ENCODE measurements around the gene GPLD1. TPM values are rescaled to one million over a fixed set of nuclear protein-coding genes. Genes with fewer than 3 reads are reported as not detected.
"Not testable (repeated sequence)": the region's sequence is repeated elsewhere in the genome, so short reads cannot be mapped to it uniquely, and the experiment has no call there.

The GPLD1 gene
- total and polyA plus RNA-seq, 4 donors: 15.5 to 62.0 (median 22.2) TPM

DNA sequence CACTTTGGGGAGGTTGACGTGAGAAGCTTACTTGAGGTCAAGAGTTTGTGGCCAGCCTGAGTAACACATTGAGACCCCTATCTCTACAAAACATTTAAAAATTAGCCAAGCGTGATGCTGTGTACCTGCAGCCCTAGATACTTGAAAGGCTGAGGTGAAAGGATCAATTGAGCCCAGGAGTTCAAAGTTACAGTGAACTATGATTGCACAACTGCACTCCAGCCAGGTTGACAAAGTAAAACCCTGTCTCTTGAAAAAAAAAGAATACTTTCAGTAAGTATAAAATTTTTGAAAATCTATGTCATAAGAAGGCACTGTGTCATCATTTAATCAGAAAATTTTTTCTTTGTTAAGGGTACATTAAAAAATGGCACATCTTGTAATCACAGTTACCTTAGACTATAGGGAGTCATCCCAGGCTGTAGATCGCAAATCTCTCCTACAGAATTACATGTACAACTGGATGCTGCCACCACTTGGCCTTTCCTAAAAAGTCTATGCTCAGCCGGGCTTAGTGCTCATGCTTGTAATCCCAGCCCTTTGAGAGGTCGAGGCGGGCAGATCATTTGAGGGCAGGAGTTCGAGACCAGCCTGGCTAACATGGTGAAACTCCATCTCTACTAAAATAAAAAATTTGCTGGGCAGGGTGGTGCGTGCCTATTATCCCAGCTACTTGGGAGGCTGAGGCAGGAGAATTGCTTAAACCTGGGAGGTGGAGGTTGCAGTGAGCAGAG is 103.7 kb downstream of the GPLD1 start (continued):
- TF ChIP-seq, protein P1, sequence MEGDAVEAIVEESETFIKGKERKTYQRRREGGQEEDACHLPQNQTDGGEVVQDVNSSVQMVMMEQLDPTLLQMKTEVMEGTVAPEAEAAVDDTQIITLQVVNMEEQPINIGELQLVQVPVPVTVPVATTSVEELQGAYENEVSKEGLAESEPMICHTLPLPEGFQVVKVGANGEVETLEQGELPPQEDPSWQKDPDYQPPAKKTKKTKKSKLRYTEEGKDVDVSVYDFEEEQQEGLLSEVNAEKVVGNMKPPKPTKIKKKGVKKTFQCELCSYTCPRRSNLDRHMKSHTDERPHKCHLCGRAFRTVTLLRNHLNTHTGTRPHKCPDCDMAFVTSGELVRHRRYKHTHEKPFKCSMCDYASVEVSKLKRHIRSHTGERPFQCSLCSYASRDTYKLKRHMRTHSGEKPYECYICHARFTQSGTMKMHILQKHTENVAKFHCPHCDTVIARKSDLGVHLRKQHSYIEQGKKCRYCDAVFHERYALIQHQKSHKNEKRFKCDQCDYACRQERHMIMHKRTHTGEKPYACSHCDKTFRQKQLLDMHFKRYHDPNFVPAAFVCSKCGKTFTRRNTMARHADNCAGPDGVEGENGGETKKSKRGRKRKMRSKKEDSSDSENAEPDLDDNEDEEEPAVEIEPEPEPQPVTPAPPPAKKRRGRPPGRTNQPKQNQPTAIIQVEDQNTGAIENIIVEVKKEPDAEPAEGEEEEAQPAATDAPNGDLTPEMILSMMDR (IDR thresholded peaks at IDR 0.05; ENCODE audit: low read depth, low read length, missing input control): no peak
- TF ChIP-seq FOXA1 (IDR thresholded peaks at IDR 0.05): no peak
- TF ChIP-seq, protein P2, sequence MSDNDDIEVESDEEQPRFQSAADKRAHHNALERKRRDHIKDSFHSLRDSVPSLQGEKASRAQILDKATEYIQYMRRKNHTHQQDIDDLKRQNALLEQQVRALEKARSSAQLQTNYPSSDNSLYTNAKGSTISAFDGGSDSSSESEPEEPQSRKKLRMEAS (IDR thresholded peaks at IDR 0.05): no peak

DNA sequence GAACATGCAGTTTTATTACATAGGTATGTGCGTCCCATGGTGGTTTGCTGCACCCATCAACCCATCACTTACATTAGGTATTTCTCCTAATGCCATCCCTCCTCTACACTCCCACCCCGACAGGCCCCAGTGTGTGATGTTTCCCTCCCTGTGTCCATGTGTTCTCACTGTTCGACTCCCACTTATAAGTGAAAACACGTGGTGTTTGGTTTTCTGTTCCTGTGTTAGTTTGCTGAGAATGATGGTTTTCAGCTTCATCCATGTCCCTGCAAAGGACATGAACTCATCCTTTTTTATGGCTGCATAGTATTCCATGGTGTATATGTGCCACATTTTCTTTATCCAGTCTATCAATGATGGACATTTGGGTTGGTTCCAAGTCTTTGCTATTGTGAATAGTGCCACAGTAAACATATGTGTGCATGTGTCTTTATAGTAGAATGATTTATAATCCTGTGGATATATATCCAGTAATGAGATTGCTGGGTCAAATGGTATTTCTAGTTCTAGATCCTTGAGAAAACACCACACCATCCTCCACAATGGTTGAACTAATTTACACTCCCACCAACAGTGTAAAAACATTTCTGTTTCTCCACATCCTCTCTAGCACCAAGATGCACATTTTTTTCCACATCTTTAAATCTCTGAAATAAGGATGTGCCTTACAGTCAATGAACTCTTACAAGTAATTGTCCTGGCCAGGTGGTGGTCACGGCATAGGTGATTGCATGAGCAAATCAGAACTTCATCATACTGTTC is 104.8 kb downstream of the GPLD1 start:
- not testable (repeated sequence) for H3K36me3 ChIP-seq (ENCODE audit: control insufficient read depth in 4 of 4, insufficient read depth in 3 of 4, low read depth in 1 of 4, low read length in 3 of 4); H3K27ac ChIP-seq (ENCODE audit: low read depth in 1 of 2, low read length in 2 of 2); H3K27me3 ChIP-seq (ENCODE audit: control insufficient read depth in 4 of 4, insufficient read depth in 4 of 4, low read length in 3 of 4); H3K4me3 ChIP-seq (ENCODE audit: low read depth in 1 of 3, low read length in 3 of 3); H3K9me3 ChIP-seq (ENCODE audit: control insufficient read depth in 4 of 4, low read length in 3 of 4); H3K9ac ChIP-seq (ENCODE audit: low read depth in 1 of 2, low read length in 2 of 2); DNase-seq (ENCODE audit: low spot score)
- peaks cover 0 to 23% (median 13%) of the 10 kb centered on the region in 4 donors for H3K4me1 ChIP-seq (ENCODE audit: control insufficient read depth in 4 of 4, insufficient read depth in 4 of 4, low read length in 3 of 4)
- WGBS: 88% methylated on average over 5 of the region's 5 CpGs

DNA sequence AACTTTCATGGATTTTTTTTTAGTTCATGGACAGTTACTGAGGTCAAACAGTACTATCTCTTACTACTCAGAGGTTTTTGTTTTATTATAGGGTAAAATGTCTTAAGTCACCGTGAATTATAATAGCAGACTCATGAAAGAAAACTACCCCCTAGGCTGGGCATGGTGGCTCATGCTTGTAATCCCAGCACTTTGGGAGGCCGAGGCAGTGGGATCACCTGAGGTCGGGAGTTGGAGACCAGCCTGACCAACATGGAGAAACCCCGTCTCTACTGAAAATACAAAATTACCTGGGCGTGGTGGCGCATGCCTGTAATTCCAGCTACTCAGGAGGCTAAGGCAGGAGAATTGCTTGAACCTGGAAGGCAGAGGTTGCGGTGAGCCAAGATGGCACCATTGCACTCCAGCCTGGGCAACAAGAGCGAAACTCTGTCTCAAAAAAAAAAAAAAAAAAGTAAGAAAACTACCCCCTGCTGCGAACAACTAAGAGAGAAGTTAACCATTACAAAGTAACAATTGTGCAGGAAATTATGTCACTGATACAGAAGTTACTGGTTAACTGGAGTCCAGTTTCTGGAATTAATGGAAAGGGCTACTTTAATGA is 106.4 kb downstream of the GPLD1 start:
- not testable (repeated sequence) for H3K9ac ChIP-seq (ENCODE audit: low read depth in 1 of 2, low read length in 2 of 2); H3K27me3 ChIP-seq (ENCODE audit: control insufficient read depth in 4 of 4, insufficient read depth in 4 of 4, low read length in 3 of 4); H3K36me3 ChIP-seq (ENCODE audit: control insufficient read depth in 4 of 4, insufficient read depth in 3 of 4, low read depth in 1 of 4, low read length in 3 of 4); DNase-seq (ENCODE audit: low spot score); H3K9me3 ChIP-seq (ENCODE audit: control insufficient read depth in 4 of 4, low read length in 3 of 4); H3K4me3 ChIP-seq (ENCODE audit: low read depth in 1 of 3, low read length in 3 of 3)
- TF ChIP-seq RXRA (IDR thresholded peaks at IDR 0.05): peak in 1 of 2 donors; percentile 5
- TF ChIP-seq HNF4A (conservative IDR thresholded peaks at IDR 0.05): peak in 1 of 2 donors; percentile 22
- Histone ChIP-seq H3K27ac (ENCODE audit: low read depth in 1 of 2, low read length in 2 of 2) (peak overlapping the region; percentile 12 to 25), H3K4me1 (ENCODE audit: control insufficient read depth in 4 of 4, insufficient read depth in 4 of 4, low read length in 3 of 4) (peaks cover 0 to 16% (median 11%) of the 10 kb centered on the region in 4 donors)
- 81% methylated on average over 9 of the region's 9 CpGs for WGBS

DNA sequence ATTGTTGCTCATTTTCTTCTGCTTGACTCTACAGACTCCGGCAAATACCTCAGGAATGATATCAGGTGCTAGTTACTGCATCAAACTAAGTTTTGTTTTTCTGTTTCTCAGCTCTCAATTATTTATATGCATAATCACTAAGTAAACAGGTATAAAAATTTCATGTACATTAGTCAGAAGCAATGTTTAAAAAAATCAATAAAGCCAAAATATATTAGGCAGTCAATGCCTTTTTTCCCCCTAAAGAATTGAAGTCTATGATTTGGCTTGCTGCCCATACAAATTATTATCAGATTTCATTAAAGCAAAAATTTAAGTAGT is 107.2 kb downstream of the GPLD1 start:
- TF ChIP-seq EGR1 (IDR thresholded peaks at IDR 0.05; ENCODE audit: low read depth in 2 of 2) (no peak), GABPA (IDR thresholded peaks at IDR 0.05 in 1 of 2, conservative IDR thresholded peaks at IDR 0.05 in 1 of 2) (no peak), TAF1 (conservative IDR thresholded peaks at IDR 0.05) (no peak), NR2F2 (IDR thresholded peaks at IDR 0.05) (no peak), HNF4G (IDR thresholded peaks at IDR 0.05) (no peak), RXRA (IDR thresholded peaks at IDR 0.05) (no peak), HNF4A (conservative IDR thresholded peaks at IDR 0.05) (no peak), RAD21 (IDR thresholded peaks at IDR 0.05) (no peak)
- TF ChIP-seq, protein P3, sequence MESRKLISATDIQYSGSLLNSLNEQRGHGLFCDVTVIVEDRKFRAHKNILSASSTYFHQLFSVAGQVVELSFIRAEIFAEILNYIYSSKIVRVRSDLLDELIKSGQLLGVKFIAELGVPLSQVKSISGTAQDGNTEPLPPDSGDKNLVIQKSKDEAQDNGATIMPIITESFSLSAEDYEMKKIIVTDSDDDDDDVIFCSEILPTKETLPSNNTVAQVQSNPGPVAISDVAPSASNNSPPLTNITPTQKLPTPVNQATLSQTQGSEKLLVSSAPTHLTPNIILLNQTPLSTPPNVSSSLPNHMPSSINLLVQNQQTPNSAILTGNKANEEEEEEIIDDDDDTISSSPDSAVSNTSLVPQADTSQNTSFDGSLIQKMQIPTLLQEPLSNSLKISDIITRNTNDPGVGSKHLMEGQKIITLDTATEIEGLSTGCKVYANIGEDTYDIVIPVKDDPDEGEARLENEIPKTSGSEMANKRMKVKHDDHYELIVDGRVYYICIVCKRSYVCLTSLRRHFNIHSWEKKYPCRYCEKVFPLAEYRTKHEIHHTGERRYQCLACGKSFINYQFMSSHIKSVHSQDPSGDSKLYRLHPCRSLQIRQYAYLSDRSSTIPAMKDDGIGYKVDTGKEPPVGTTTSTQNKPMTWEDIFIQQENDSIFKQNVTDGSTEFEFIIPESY (IDR thresholded peaks at IDR 0.05): no peak
- TF ChIP-seq, protein P4, sequence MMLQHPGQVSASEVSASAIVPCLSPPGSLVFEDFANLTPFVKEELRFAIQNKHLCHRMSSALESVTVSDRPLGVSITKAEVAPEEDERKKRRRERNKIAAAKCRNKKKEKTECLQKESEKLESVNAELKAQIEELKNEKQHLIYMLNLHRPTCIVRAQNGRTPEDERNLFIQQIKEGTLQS (IDR thresholded peaks at IDR 0.05): no peak
- TF ChIP-seq, protein P1 (IDR thresholded peaks at IDR 0.05; ENCODE audit: low read depth, low read length, missing input control): no peak
- no peak for DNase-seq (ENCODE audit: low spot score)
- no peak overlapping the region for H3K4me3 ChIP-seq (ENCODE audit: low read depth in 1 of 3, low read length in 3 of 3)
- no peak overlapping the region for H3K9ac ChIP-seq (ENCODE audit: low read depth in 1 of 2, low read length in 2 of 2)
- no peaks in the 10 kb centered on the region for H3K36me3 ChIP-seq (ENCODE audit: control insufficient read depth in 4 of 4, insufficient read depth in 3 of 4, low read depth in 1 of 4, low read length in 3 of 4)
- H3K9me3 ChIP-seq (ENCODE audit: control insufficient read depth in 4 of 4, low read length in 3 of 4): no peaks in the 10 kb centered on the region
- 93% methylated on average over 1 of the region's 1 CpG for WGBS
- peaks cover 0 to 16% (median 11%) of the 10 kb centered on the region in 4 donors for H3K4me1 ChIP-seq (ENCODE audit: control insufficient read depth in 4 of 4, insufficient read depth in 4 of 4, low read length in 3 of 4)
- peak overlapping the region in 1 of 2 donors; percentile 12 for H3K27ac ChIP-seq (ENCODE audit: low read depth in 1 of 2, low read length in 2 of 2)
- H3K27me3 ChIP-seq (ENCODE audit: control insufficient read depth in 4 of 4, insufficient read depth in 4 of 4, low read length in 3 of 4): no peaks in the 10 kb centered on the region
